ENCODE results near the gene FXR1.
"Not testable (repeated sequence)": the region's sequence is repeated elsewhere in the genome, so short reads cannot be mapped to it uniquely, and the experiment has no call there.

The FXR1 gene

GRCh38 chr3:180987344-180987743 is 74.9 kb downstream of the FXR1 start:
- Histone ChIP-seq H3K4me1 (ENCODE audit: insufficient read depth, insufficient read length) (no peaks in the 10 kb centered on the region), H3K9me3 (ENCODE audit: insufficient read depth, low read length) (no peaks in the 10 kb centered on the region), H3K4me3 (ENCODE audit: insufficient read length, low read depth) (no peak overlapping the region), H3K27me3 (ENCODE audit: insufficient read depth, insufficient read length) (no peaks in the 10 kb centered on the region), H3K36me3 (ENCODE audit: insufficient read depth, insufficient read length, low read length) (peaks cover 41% of the 10 kb centered on the region), H3K9ac (ENCODE audit: insufficient read length, low read depth) (no peak overlapping the region)
- no peak for DNase-seq (ENCODE audit: low read depth, low spot score)
- TF ChIP-seq ZNF274 (IDR thresholded peaks at IDR 0.05; ENCODE audit: low read depth, low read length) (no peak), YY1 (IDR thresholded peaks at IDR 0.05; ENCODE audit: insufficient read depth, insufficient read length) (no peak), SUZ12 (IDR thresholded peaks at IDR 0.05; ENCODE audit: extremely low read depth, insufficient read depth, insufficient read length) (no peak)

- DNase-seq (ENCODE audit: low read depth, low spot score): peak; percentile 96
- H3K36me3 ChIP-seq (ENCODE audit: insufficient read depth, insufficient read length, low read length): peaks cover 27% of the 10 kb centered on the region
- H3K4me3 ChIP-seq (ENCODE audit: insufficient read length, low read depth): peak within 1 kb of the TSS; percentile 79
- no peaks in the 10 kb centered on the region for H3K9me3 ChIP-seq (ENCODE audit: insufficient read depth, low read length)
- H3K27me3 ChIP-seq (ENCODE audit: insufficient read depth, insufficient read length): no peaks in the 10 kb centered on the region
- H3K9ac ChIP-seq (ENCODE audit: insufficient read length, low read depth): peak within 1 kb of the TSS; percentile 91
- TF ChIP-seq ZNF274 (IDR thresholded peaks at IDR 0.05; ENCODE audit: low read depth, low read length) (no peak), YY1 (IDR thresholded peaks at IDR 0.05; ENCODE audit: insufficient read depth, insufficient read length) (no peak), SUZ12 (IDR thresholded peaks at IDR 0.05; ENCODE audit: extremely low read depth, insufficient read depth, insufficient read length) (no peak)
- no peaks in the 10 kb centered on the region for H3K4me1 ChIP-seq (ENCODE audit: insufficient read depth, insufficient read length)
These were observed 77.1 kb downstream of the FXR1 start, which contains the start of gene DNAJC19 for GRCh38 chr3:180989291-180990163. DNAJC19 (minus strand) TSS chr3:180989736; CDS start chr3:180989602, 134 bp downstream.

- Histone ChIP-seq H3K36me3 (ENCODE audit: insufficient read depth, insufficient read length, low read length) (peaks cover 19% of the 10 kb centered on the region), H3K9ac (ENCODE audit: insufficient read length, low read depth) (no peak overlapping the region), H3K4me3 (ENCODE audit: insufficient read length, low read depth) (no peak overlapping the region), H3K9me3 (ENCODE audit: insufficient read depth, low read length) (no peaks in the 10 kb centered on the region), H3K4me1 (ENCODE audit: insufficient read depth, insufficient read length) (no peaks in the 10 kb centered on the region), H3K27me3 (ENCODE audit: insufficient read depth, insufficient read length) (no peaks in the 10 kb centered on the region)
- TF ChIP-seq YY1 (IDR thresholded peaks at IDR 0.05; ENCODE audit: insufficient read depth, insufficient read length) (no peak), SUZ12 (IDR thresholded peaks at IDR 0.05; ENCODE audit: extremely low read depth, insufficient read depth, insufficient read length) (no peak), ZNF274 (IDR thresholded peaks at IDR 0.05; ENCODE audit: low read depth, low read length) (no peak)
- DNase-seq (ENCODE audit: low read depth, low spot score): no peak
These were observed 78.0 kb downstream of the FXR1 start for GRCh38 chr3:180990505-180990904.

- H3K4me3 ChIP-seq (ENCODE audit: insufficient read length, low read depth): no peak overlapping the region
- TF ChIP-seq YY1 (IDR thresholded peaks at IDR 0.05; ENCODE audit: insufficient read depth, insufficient read length): no peak
- TF ChIP-seq SUZ12 (IDR thresholded peaks at IDR 0.05; ENCODE audit: extremely low read depth, insufficient read depth, insufficient read length): no peak
- TF ChIP-seq ZNF274 (IDR thresholded peaks at IDR 0.05; ENCODE audit: low read depth, low read length): no peak
- DNase-seq (ENCODE audit: low read depth, low spot score): no peak
- H3K27me3 ChIP-seq (ENCODE audit: insufficient read depth, insufficient read length): no peaks in the 10 kb centered on the region
- H3K9me3 ChIP-seq (ENCODE audit: insufficient read depth, low read length): no peaks in the 10 kb centered on the region
- H3K9ac ChIP-seq (ENCODE audit: insufficient read length, low read depth): no peak overlapping the region
- no peaks in the 10 kb centered on the region for H3K4me1 ChIP-seq (ENCODE audit: insufficient read depth, insufficient read length)
- no peaks in the 10 kb centered on the region for H3K36me3 ChIP-seq (ENCODE audit: insufficient read depth, insufficient read length, low read length)
These were observed 84.0 kb downstream of the FXR1 start for GRCh38 chr3:180996415-180996932.

- DNase-seq (ENCODE audit: low read depth, low spot score); H3K9ac ChIP-seq (ENCODE audit: insufficient read length, low read depth); H3K4me3 ChIP-seq (ENCODE audit: insufficient read length, low read depth); H3K9me3 ChIP-seq (ENCODE audit: insufficient read depth, low read length); H3K36me3 ChIP-seq (ENCODE audit: insufficient read depth, insufficient read length, low read length); H3K4me1 ChIP-seq (ENCODE audit: insufficient read depth, insufficient read length); H3K27me3 ChIP-seq (ENCODE audit: insufficient read depth, insufficient read length): not testable (repeated sequence)
These were observed 89.9 kb downstream of the FXR1 start for GRCh38 chr3:181002331-181002730.

GRCh38 chr3:181003469-181003868 is 91.0 kb downstream of the FXR1 start:
- H3K4me1 ChIP-seq (ENCODE audit: insufficient read depth, insufficient read length); H3K4me3 ChIP-seq (ENCODE audit: insufficient read length, low read depth); H3K9ac ChIP-seq (ENCODE audit: insufficient read length, low read depth); H3K36me3 ChIP-seq (ENCODE audit: insufficient read depth, insufficient read length, low read length); DNase-seq (ENCODE audit: low read depth, low spot score); H3K9me3 ChIP-seq (ENCODE audit: insufficient read depth, low read length); H3K27me3 ChIP-seq (ENCODE audit: insufficient read depth, insufficient read length): not testable (repeated sequence)

- no peak for DNase-seq (ENCODE audit: low read depth, low spot score)
- TF ChIP-seq SUZ12 (IDR thresholded peaks at IDR 0.05; ENCODE audit: extremely low read depth, insufficient read depth, insufficient read length): no peak
- no peak for TF ChIP-seq ZNF274 (IDR thresholded peaks at IDR 0.05; ENCODE audit: low read depth, low read length)
- no peak for TF ChIP-seq YY1 (IDR thresholded peaks at IDR 0.05; ENCODE audit: insufficient read depth, insufficient read length)
- H3K4me3 ChIP-seq (ENCODE audit: insufficient read length, low read depth): no peak overlapping the region
- H3K27me3 ChIP-seq (ENCODE audit: insufficient read depth, insufficient read length): no peaks in the 10 kb centered on the region
- no peaks in the 10 kb centered on the region for H3K9me3 ChIP-seq (ENCODE audit: insufficient read depth, low read length)
- H3K36me3 ChIP-seq (ENCODE audit: insufficient read depth, insufficient read length, low read length): no peaks in the 10 kb centered on the region
- no peak overlapping the region for H3K9ac ChIP-seq (ENCODE audit: insufficient read length, low read depth)
- H3K4me1 ChIP-seq (ENCODE audit: insufficient read depth, insufficient read length): peaks cover 4% of the 10 kb centered on the region
These were observed 94.1 kb downstream of the FXR1 start for GRCh38 chr3:181006541-181006940.

Data from NT2/D1 (cell line).